ENCODE data around the gene RMND5B.

Gene RMND5B

GRCh38 chr5:178113841-178114324, 16.9 kb upstream of the RMND5B start:
- H3K4me3 ChIP-seq: peak overlapping the region; percentile 69
- TF ChIP-seq, protein P1, sequence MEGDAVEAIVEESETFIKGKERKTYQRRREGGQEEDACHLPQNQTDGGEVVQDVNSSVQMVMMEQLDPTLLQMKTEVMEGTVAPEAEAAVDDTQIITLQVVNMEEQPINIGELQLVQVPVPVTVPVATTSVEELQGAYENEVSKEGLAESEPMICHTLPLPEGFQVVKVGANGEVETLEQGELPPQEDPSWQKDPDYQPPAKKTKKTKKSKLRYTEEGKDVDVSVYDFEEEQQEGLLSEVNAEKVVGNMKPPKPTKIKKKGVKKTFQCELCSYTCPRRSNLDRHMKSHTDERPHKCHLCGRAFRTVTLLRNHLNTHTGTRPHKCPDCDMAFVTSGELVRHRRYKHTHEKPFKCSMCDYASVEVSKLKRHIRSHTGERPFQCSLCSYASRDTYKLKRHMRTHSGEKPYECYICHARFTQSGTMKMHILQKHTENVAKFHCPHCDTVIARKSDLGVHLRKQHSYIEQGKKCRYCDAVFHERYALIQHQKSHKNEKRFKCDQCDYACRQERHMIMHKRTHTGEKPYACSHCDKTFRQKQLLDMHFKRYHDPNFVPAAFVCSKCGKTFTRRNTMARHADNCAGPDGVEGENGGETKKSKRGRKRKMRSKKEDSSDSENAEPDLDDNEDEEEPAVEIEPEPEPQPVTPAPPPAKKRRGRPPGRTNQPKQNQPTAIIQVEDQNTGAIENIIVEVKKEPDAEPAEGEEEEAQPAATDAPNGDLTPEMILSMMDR (IDR thresholded peaks at IDR 0.05): no peak
- no peak overlapping the region for H3K27ac ChIP-seq
- DNase-seq (ENCODE audit: low spot score): no peak

- DNase-seq (ENCODE audit: low spot score): no peak
- TF ChIP-seq, protein P1 (IDR thresholded peaks at IDR 0.05): no peak
- H3K27ac ChIP-seq: no peak overlapping the region
- peak overlapping the region; percentile 69 for H3K4me3 ChIP-seq
Measured at GRCh38 chr5:178114325-178115135, 16.3 kb upstream of the RMND5B start.

- H3K27ac ChIP-seq: no peak overlapping the region
- no peak for DNase-seq (ENCODE audit: low spot score)
- H3K4me3 ChIP-seq: no peak overlapping the region
- TF ChIP-seq, protein P1 (IDR thresholded peaks at IDR 0.05): no peak
Measured at GRCh38 chr5:178115136-178115813, 15.5 kb upstream of the RMND5B start.

DNA sequence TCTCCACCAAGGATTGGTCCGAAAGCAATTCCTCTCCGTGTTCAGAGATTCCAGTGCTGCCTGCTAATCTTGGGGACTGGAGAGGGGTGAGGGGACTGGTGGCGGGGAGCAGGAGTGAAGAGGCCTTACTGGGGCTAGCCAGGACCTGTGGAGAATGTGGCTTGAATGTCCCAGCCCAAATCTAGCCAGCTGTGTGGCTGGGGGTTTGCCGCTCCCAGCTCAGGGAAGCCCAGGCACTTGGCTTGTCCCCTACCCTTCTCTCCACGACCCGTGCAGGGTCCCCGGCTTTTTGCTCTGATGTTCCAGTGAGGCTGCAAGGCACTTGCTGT, 15.0 kb upstream of the RMND5B start:
- H3K27ac ChIP-seq: no peak overlapping the region
- no peak for DNase-seq (ENCODE audit: low spot score)
- H3K4me3 ChIP-seq: no peak overlapping the region
- TF ChIP-seq, protein P1 (IDR thresholded peaks at IDR 0.05): no peak

- TF ChIP-seq, protein P1 (IDR thresholded peaks at IDR 0.05): no peak
- H3K27ac ChIP-seq: no peak overlapping the region
- no peak for DNase-seq (ENCODE audit: low spot score)
- no peak overlapping the region for H3K4me3 ChIP-seq
Measured at GRCh38 chr5:178116143-178116885, 14.5 kb upstream of the RMND5B start.

- TF ChIP-seq, protein P1 (IDR thresholded peaks at IDR 0.05): no peak
- no peak for DNase-seq (ENCODE audit: low spot score)
- H3K27ac ChIP-seq: no peak overlapping the region
- no peak overlapping the region for H3K4me3 ChIP-seq
Measured at GRCh38 chr5:178117923-178118701, 12.7 kb upstream of the RMND5B start.

Data from coronary artery (tissue), 2 donors.